ENCODE measurements around the gene CTXN1. TPM values are rescaled to one million over a fixed set of nuclear protein-coding genes. Genes with fewer than 3 reads are reported as not detected.

CTXN1 gene
- not detected for total RNA-seq
- polyA plus RNA-seq, result not detected

DNA sequence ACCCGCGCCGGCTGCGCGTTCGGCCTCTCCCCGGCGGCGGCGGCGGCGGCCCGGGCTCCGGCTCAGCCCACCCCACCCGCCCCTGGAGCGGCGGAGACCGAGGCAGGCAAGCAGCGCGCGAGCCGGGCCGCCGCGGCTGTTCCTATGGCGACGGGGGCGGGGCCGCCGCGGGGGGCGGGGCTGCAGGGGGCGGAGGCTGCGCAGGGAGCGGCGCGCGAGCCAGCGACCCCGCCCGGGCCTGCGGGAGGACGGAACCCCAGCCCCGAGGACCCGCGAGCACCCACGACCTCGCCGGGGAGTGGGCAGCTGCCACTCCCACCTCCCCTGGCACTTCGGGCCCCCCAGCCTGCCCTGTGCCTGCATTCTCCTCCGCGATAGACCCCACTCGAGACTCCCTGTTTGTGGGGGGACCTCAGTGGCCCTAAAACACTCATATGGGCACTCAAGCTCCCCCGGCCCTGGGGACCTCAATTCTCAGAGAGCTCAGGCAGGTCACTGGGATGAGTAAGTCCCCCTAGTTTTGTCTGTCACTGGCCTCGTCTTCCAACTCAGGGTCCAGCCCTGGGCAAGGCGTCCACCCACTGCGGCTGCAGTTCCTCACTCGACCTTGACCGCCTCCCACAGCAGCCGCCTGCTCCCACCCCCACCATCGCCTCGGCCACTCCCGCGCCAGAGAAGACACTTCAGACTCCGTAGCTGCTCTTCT is at the start of gene CTXN1:
CTXN1 (minus strand) TSS at position 115 of the 706 bp plus-strand sequence. CDS start 597 bp downstream, outside the sequence.
- peaks cover 0 to 37% (median 6%) of the 10 kb centered on the region in 4 donors for H3K4me1 Mint-ChIP-seq

DNA sequence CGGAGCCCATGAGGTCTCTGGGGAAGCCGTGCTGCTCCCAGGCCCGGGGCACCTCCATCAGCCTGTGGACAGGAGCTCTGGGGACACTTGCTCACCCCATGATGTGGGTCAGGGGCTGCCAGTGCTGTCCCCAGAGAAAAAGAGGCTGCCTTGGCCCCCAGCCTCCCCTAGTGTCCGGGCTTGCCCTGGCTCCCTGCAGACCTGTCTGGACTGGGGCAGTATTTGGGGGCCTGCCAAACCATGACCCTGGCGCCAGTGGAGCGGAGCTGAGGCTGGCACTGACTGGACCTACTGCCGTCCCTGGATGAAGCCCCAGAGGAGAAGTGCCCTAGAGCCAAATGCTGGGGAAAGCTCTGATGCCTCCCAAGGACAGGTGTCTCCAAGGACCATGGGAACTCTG is 49.1 kb upstream of the CTXN1 start:
- Histone ChIP-seq H3K9me3 (ENCODE audit: control insufficient read depth in 2 of 2, low read length in 2 of 2) (no peaks in the 10 kb centered on the region), H3K27me3 (ENCODE audit: control insufficient read depth, insufficient read depth, low read length) (no peaks in the 10 kb centered on the region), H3K36me3 (ENCODE audit: control insufficient read depth, insufficient read depth, low read length) (peaks cover 51% of the 10 kb centered on the region), H3K4me1 (ENCODE audit: control insufficient read depth, insufficient read depth, low read length, poor library complexity, severe bottlenecking) (no peaks in the 10 kb centered on the region), H3K27ac (ENCODE audit: insufficient read depth, low read length, poor library complexity, severe bottlenecking) (no peak overlapping the region), H3K4me3 (ENCODE audit: low read depth, low read length) (no peak overlapping the region)
- Mint-ChIP-seq H3K9me3 (peaks cover 0 to 1% (median 0%) of the 10 kb centered on the region in 7 donors), H3K36me3 (peaks cover 11% of the 10 kb centered on the region), H3K4me1 (no peaks in the 10 kb centered on the region), H3K4me3 (no peak overlapping the region), H3K27ac (no peak overlapping the region), H3K27me3 (no peaks in the 10 kb centered on the region)
- no peak for DNase-seq
- ATAC-seq (ENCODE audit: low read depth in 2 of 2), result no peak

More for the DNA sequence above, at the start of gene CTXN1:
- Histone ChIP-seq H3K27ac (ENCODE audit: insufficient read depth, low read length, poor library complexity, severe bottlenecking) (no peak within 1 kb of the TSS), H3K36me3 (ENCODE audit: control insufficient read depth, insufficient read depth, low read length) (no peaks in the 10 kb centered on the region), H3K4me3 (ENCODE audit: low read depth, low read length) (no peak within 1 kb of the TSS), H3K9me3 (ENCODE audit: control insufficient read depth in 2 of 2, low read length in 2 of 2) (no peaks in the 10 kb centered on the region), H3K4me1 (ENCODE audit: control insufficient read depth, insufficient read depth, low read length, poor library complexity, severe bottlenecking) (peaks cover 27% of the 10 kb centered on the region), H3K27me3 (ENCODE audit: control insufficient read depth, insufficient read depth, low read length) (no peaks in the 10 kb centered on the region)
- Mint-ChIP-seq H3K27ac (peak within 1 kb of the TSS in 1 of 3 donors; percentile 90), H3K36me3 (peaks cover 4% of the 10 kb centered on the region), H3K9me3 (no peaks in the 10 kb centered on the region), H3K27me3 (no peaks in the 10 kb centered on the region), H3K4me3 (peak within 1 kb of the TSS; percentile 78 to 86 (median 84))
- peak; percentile 41 to 74 (median 73) for DNase-seq
- peak; percentile 49 to 62 for ATAC-seq (ENCODE audit: low read depth in 2 of 2)

DNA sequence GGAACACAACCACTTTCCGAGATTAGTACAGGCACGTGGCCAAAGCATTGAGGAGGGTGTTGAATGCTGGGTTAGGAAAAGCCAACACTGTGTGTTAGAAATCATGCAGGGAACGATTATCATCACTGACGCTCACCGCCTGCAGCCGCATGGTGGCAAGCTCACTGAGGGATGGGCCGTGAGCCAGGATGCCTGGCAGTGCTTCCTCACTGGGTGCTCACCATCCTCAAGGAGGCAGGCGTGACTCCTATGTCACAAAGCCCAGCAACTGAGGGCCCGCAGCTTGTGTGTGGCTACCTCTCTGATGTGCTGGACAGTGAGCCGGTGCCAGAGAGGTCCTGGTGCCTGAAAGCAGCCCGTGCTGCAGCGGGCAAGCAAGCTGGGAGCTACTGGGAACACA is 47.9 kb upstream of the CTXN1 start:
- Mint-ChIP-seq H3K4me1 (peaks cover 0 to 2% (median 0%) of the 10 kb centered on the region in 4 donors), H3K9me3 (peaks cover 0 to 1% (median 0%) of the 10 kb centered on the region in 7 donors), H3K27ac (no peak overlapping the region), H3K36me3 (peaks cover 11% of the 10 kb centered on the region), H3K27me3 (no peaks in the 10 kb centered on the region), H3K4me3 (no peak overlapping the region)
- ATAC-seq (ENCODE audit: low read depth in 2 of 2) (no peak), DNase-seq (no peak)
- H3K9me3 ChIP-seq (ENCODE audit: control insufficient read depth in 2 of 2, low read length in 2 of 2), result no peaks in the 10 kb centered on the region
- no peak overlapping the region for H3K27ac ChIP-seq (ENCODE audit: insufficient read depth, low read length, poor library complexity, severe bottlenecking)
- H3K27me3 ChIP-seq (ENCODE audit: control insufficient read depth, insufficient read depth, low read length), result no peaks in the 10 kb centered on the region
- H3K4me3 ChIP-seq (ENCODE audit: low read depth, low read length), result no peak overlapping the region
- peaks cover 47% of the 10 kb centered on the region for H3K36me3 ChIP-seq (ENCODE audit: control insufficient read depth, insufficient read depth, low read length)
- H3K4me1 ChIP-seq (ENCODE audit: control insufficient read depth, insufficient read depth, low read length, poor library complexity, severe bottlenecking), result no peaks in the 10 kb centered on the region

DNA sequence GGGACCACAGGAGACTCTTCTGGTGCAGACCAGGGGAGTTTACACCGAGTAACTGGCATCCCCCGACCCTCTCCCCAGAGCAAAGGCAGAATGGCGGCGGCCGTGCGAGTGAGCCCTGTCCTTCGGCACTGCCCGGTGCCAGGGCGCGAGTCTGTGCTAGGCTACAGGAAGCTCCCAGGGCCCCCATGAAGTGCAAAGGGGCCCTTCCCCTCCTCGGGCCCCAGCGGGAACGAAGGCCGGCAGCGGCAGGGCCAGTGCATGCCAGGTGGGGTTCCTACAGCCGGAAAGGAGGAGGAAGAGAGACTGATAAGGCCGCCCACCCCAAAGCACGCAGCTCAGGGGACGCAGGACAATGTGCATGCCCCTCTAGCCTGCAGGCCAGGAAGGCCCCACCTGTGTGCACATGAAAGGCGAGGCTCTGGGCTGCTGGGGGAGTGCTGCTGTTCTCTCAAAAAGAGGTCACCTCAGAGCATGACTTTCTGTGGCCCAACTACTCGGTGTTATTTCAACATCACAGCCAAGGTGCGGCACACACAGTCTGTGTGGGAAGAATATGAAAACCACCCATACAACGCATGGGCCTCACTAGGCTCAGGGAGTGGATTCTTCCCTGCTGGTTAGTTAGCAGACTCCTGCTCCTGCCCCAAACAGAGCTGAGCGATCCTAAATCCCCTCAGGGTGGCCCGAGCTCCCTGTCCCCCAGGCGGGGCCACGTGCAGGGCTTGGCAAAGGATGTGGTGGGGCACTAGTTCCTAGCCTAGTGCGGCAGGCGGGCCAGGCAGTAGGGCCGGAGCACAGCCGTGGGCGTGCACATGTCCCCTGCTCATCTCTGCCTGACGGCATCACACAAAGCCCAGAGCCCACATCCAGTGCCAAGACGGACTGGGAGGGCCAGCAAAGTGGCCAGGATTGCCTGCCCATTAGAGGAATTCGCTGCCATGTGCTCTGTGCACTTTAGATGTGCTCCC is 45.9 kb upstream of the CTXN1 start:
- H3K4me3 Mint-ChIP-seq, result no peak overlapping the region
- no peaks in the 10 kb centered on the region for H3K4me1 ChIP-seq (ENCODE audit: control insufficient read depth, insufficient read depth, low read length, poor library complexity, severe bottlenecking)
- peaks cover 17% of the 10 kb centered on the region for H3K36me3 Mint-ChIP-seq
- no peak overlapping the region for H3K4me3 ChIP-seq (ENCODE audit: low read depth, low read length)
- H3K27me3 ChIP-seq (ENCODE audit: control insufficient read depth, insufficient read depth, low read length), result no peaks in the 10 kb centered on the region
- DNase-seq (no peak), ATAC-seq (ENCODE audit: low read depth in 2 of 2) (no peak)
- H3K9me3 Mint-ChIP-seq, result no peaks in the 10 kb centered on the region
- H3K27ac Mint-ChIP-seq, result no peak overlapping the region
- no peaks in the 10 kb centered on the region for H3K9me3 ChIP-seq (ENCODE audit: control insufficient read depth in 2 of 2, low read length in 2 of 2)
- no peaks in the 10 kb centered on the region for H3K27me3 Mint-ChIP-seq
- no peak overlapping the region for H3K27ac ChIP-seq (ENCODE audit: insufficient read depth, low read length, poor library complexity, severe bottlenecking)
- peaks cover 0 to 2% (median 0%) of the 10 kb centered on the region in 4 donors for H3K4me1 Mint-ChIP-seq
- peaks cover 50% of the 10 kb centered on the region for H3K36me3 ChIP-seq (ENCODE audit: control insufficient read depth, insufficient read depth, low read length)

DNA sequence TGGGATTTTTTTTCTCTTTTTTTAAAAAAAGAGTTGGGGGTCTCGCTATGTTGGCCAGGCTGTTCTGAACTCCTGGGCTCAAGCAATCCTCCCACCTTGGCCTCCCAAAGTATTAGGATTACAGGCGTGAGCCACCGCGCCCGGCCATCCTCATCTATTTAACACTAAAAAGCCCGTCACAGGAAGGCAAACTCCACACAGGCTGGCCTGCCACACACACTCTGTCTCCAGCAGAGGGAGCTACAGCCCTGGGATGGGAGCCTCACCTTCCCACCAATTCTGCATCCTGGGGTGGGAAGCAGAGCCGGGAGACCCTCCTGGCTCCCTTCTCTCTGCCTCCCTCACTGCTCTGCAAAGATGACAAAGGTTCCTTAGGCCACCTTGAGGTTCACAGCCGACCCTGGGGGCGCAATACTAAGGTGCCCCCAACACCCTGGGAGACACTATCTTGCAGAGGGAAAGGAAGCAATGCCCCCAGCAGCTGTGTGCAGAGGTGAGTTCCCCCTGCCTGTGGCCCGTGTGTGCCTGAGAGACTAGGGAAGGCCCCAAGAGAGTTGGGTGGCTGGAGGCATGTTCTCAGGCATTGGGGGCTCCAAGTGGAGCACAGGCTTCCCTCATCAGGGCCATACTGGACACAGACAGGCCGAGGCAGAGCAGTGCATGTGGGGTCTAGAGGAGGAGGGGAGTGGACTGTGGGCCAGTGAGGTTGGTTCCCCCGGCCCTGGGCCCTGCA is 44.9 kb upstream of the CTXN1 start:
- Histone ChIP-seq H3K27ac (ENCODE audit: insufficient read depth, low read length, poor library complexity, severe bottlenecking) (no peak overlapping the region), H3K4me1 (ENCODE audit: control insufficient read depth, insufficient read depth, low read length, poor library complexity, severe bottlenecking) (no peaks in the 10 kb centered on the region), H3K36me3 (ENCODE audit: control insufficient read depth, insufficient read depth, low read length) (peaks cover 55% of the 10 kb centered on the region), H3K4me3 (ENCODE audit: low read depth, low read length) (no peak overlapping the region), H3K9me3 (ENCODE audit: control insufficient read depth in 2 of 2, low read length in 2 of 2) (no peaks in the 10 kb centered on the region), H3K27me3 (ENCODE audit: control insufficient read depth, insufficient read depth, low read length) (no peaks in the 10 kb centered on the region)
- ATAC-seq (ENCODE audit: low read depth in 2 of 2) (no peak), DNase-seq (peak in 1 of 3 donors; percentile 37)
- H3K9me3 Mint-ChIP-seq, result no peaks in the 10 kb centered on the region
- no peaks in the 10 kb centered on the region for H3K27me3 Mint-ChIP-seq
- no peak overlapping the region for H3K4me3 Mint-ChIP-seq
- H3K36me3 Mint-ChIP-seq, result peaks cover 21% of the 10 kb centered on the region
- no peak overlapping the region for H3K27ac Mint-ChIP-seq
- peaks cover 0 to 2% (median 0%) of the 10 kb centered on the region in 4 donors for H3K4me1 Mint-ChIP-seq

DNA sequence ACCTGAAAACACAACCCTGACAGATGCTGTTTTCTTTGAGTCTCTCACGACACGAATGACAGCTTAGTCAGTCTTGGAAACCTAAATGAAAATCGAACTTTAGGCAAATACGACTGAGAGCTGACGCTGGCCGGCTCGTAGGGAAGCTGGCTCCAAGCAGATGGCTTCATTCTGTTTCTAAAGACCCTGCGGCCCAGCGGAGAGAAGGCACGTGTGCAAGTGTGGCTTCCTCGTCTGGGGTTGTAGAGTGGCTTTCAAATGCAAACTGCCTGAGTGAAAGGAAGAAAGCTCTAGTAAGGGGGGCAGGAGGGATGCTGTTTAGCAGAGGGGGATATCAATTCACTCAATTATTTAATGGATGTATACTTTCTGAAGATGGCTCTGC is 43.6 kb upstream of the CTXN1 start:
- H3K27me3 Mint-ChIP-seq, result no peaks in the 10 kb centered on the region
- H3K27ac Mint-ChIP-seq, result peak overlapping the region in 1 of 3 donors; percentile 36
- H3K4me1 Mint-ChIP-seq, result peaks cover 0 to 5% (median 2%) of the 10 kb centered on the region in 4 donors
- Histone ChIP-seq H3K36me3 (ENCODE audit: control insufficient read depth, insufficient read depth, low read length) (peaks cover 60% of the 10 kb centered on the region), H3K4me1 (ENCODE audit: control insufficient read depth, insufficient read depth, low read length, poor library complexity, severe bottlenecking) (no peaks in the 10 kb centered on the region), H3K9me3 (ENCODE audit: control insufficient read depth in 2 of 2, low read length in 2 of 2) (no peaks in the 10 kb centered on the region), H3K27me3 (ENCODE audit: control insufficient read depth, insufficient read depth, low read length) (no peaks in the 10 kb centered on the region), H3K27ac (ENCODE audit: insufficient read depth, low read length, poor library complexity, severe bottlenecking) (no peak overlapping the region), H3K4me3 (ENCODE audit: low read depth, low read length) (no peak overlapping the region)
- ATAC-seq (ENCODE audit: low read depth in 2 of 2) (no peak), DNase-seq (no peak)
- H3K36me3 Mint-ChIP-seq, result peaks cover 28% of the 10 kb centered on the region
- no peaks in the 10 kb centered on the region for H3K9me3 Mint-ChIP-seq
- H3K4me3 Mint-ChIP-seq, result no peak overlapping the region

DNA sequence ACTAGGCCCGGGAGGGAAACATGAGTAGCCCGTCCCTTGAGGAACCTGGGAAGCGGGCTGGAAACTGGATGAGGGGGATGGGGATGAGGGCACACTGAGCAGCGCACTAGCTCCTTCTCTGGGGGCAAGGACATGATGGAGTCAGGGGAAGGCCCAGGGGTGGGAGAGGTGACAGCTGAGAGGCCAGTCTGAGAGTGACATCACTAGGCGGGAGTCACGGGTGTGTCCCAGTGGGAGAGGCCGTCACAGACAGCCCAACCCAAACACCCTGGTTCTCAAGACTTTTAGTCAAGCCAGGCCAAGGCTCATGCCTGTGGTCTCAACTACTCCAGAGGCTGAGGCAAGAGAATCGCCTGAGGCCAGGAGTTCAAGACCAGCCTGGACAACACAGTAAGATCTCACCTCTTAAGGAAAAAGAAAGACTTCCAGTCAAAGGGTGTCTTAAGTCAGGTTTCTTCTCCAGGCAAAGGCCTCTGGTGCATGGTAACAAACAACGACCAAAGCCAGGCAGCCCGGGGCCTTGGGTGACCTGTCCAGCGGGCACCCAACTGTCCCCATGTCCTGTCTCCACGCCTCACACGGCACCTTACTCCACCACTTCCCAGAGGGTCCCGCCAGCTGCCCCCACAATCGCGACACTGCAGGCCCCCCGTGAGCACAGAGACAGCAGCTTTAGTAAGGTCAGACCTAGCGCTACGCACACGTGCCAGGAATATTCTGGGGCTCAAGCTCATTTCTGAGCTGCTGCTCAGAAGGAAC is 43.0 kb upstream of the CTXN1 start:
- Mint-ChIP-seq H3K27me3 (no peaks in the 10 kb centered on the region), H3K4me1 (peaks cover 0 to 5% (median 2%) of the 10 kb centered on the region in 4 donors), H3K36me3 (peaks cover 23% of the 10 kb centered on the region), H3K4me3 (no peak overlapping the region), H3K9me3 (no peaks in the 10 kb centered on the region), H3K27ac (no peak overlapping the region)
- Histone ChIP-seq H3K36me3 (ENCODE audit: control insufficient read depth, insufficient read depth, low read length) (peaks cover 59% of the 10 kb centered on the region), H3K9me3 (ENCODE audit: control insufficient read depth in 2 of 2, low read length in 2 of 2) (no peaks in the 10 kb centered on the region), H3K4me3 (ENCODE audit: low read depth, low read length) (no peak overlapping the region), H3K27ac (ENCODE audit: insufficient read depth, low read length, poor library complexity, severe bottlenecking) (no peak overlapping the region), H3K4me1 (ENCODE audit: control insufficient read depth, insufficient read depth, low read length, poor library complexity, severe bottlenecking) (no peaks in the 10 kb centered on the region), H3K27me3 (ENCODE audit: control insufficient read depth, insufficient read depth, low read length) (no peaks in the 10 kb centered on the region)
- DNase-seq, result no peak
- no peak for ATAC-seq (ENCODE audit: low read depth in 2 of 2)
